Measurements from ENCODE around the gene HNRNPA3. TPM values are rescaled to one million over a fixed set of nuclear protein-coding genes. Genes with fewer than 3 reads are reported as not detected.
A peak's percentile ranks its signal among the peaks of the same experiment; 100 is the strongest.

The HNRNPA3 gene
- total and polyA plus RNA-seq, 2 of the 13 experiments (the other 11 are each of a cell fraction or from before 2014, with no cell fraction given), result 73.3 to 97.7 TPM

DNA sequence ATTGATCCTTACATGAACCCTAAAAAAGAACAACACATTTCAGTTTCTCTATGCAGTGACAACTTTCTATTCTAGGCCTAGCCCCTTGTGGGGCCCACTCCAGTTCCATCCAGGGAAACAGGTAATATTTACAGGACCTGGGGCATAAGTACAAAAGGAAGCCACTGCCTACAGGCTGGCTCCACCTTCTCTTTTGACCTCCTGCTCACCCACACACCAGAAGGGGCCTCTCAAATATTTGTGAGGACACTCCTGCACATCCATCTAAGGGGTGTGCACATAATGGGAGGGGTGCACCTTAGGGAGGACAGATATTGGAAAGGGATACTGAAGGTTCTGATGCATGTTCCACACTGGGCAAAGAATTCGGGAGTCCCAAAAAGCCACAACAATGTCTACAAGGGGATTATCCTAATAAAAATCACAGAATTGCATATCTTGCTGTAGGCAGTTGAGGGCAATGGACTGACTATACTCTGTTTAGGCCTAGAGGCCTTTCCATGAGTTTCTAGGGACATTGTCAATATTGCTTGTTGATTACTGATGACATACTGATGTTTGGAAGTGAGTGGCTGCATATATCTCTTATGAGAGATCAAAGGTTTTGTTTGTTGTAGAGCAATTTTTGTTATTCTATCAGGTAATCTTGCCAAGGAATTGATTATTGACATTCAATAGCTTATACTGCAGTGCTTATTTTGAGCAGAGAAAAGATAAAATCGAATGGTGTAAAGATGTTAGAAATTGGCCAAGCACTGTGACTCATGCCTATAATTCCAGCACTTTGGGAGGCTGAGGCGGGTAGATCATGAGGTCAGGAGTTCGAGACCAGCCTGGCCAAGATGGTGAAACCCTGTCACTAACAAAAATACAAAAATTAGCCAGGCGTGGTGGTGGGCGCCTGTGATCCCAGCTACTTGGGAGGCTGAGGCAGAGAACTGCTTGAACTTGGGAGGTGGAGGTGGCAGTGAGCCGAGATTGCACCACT lies 23.8 kb upstream of the HNRNPA3 start (continued):
- TF ChIP-seq NCOR1 (IDR thresholded peaks at IDR 0.05; ENCODE audit: borderline replicate concordance, low read length) (0 out of 2 replicates have a peak, but pooled peaks have one; percentile 15), PPARG (CRISPR knock-in tag; conservative IDR thresholded peaks at IDR 0.05) (peak; percentile 80), EEA1 (CRISPR knock-in tag; IDR thresholded peaks at IDR 0.05; ENCODE audit: borderline replicate concordance) (no peak), ZNF879 (CRISPR knock-in tag; IDR thresholded peaks at IDR 0.05) (no peak), RELA (CRISPR knock-in tag; IDR thresholded peaks at IDR 0.05) (no peak), NCOA1 (CRISPR knock-in tag; IDR thresholded peaks at IDR 0.05) (0 out of 2 replicates have a peak, but pooled peaks have one; percentile 18), PAWR (CRISPR knock-in tag; IDR thresholded peaks at IDR 0.05; ENCODE audit: borderline replicate concordance) (no peak), NFE2 (CRISPR knock-in tag; IDR thresholded peaks at IDR 0.05) (no peak), TAF15 (IDR thresholded peaks at IDR 0.05; ENCODE audit: low read depth, low read length, poor library complexity, severe bottlenecking) (no peak), ZMAT3 (CRISPR knock-in tag; conservative IDR thresholded peaks at IDR 0.05) (peak; percentile 75), SAP130 (CRISPR knock-in tag; IDR thresholded peaks at IDR 0.05; ENCODE audit: low read depth) (peak; percentile 87), PHF21A (CRISPR knock-in tag; IDR thresholded peaks at IDR 0.05) (peak; percentile 94), GABPB1 (CRISPR knock-in tag; IDR thresholded peaks at IDR 0.05) (no peak; the same call in none of the 2 replicates), ZC3H4 (CRISPR knock-in tag; IDR thresholded peaks at IDR 0.05; ENCODE audit: borderline replicate concordance) (peak; percentile 65; the same call in 1 of the 2 replicates), NAIF1 (CRISPR knock-in tag; IDR thresholded peaks at IDR 0.05; ENCODE audit: borderline replicate concordance) (peak; percentile 46; the same call in 1 of the 2 replicates), ZNF878 (CRISPR knock-in tag; IDR thresholded peaks at IDR 0.05) (peak; percentile 85), KLF11 (CRISPR knock-in tag; IDR thresholded peaks at IDR 0.05) (peak; percentile 11; the same call in 1 of the 2 replicates), NR2C2 (CRISPR knock-in tag; IDR thresholded peaks at IDR 0.05; ENCODE audit: borderline replicate concordance) (peak; percentile 58)
- TF ChIP-seq, protein P1, sequence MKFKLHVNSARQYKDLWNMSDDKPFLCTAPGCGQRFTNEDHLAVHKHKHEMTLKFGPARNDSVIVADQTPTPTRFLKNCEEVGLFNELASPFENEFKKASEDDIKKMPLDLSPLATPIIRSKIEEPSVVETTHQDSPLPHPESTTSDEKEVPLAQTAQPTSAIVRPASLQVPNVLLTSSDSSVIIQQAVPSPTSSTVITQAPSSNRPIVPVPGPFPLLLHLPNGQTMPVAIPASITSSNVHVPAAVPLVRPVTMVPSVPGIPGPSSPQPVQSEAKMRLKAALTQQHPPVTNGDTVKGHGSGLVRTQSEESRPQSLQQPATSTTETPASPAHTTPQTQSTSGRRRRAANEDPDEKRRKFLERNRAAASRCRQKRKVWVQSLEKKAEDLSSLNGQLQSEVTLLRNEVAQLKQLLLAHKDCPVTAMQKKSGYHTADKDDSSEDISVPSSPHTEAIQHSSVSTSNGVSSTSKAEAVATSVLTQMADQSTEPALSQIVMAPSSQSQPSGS (CRISPR knock-in tag; IDR thresholded peaks at IDR 0.05), result peak; percentile 50; the same call in 1 of the 2 replicates
- TF ChIP-seq, protein P2, sequence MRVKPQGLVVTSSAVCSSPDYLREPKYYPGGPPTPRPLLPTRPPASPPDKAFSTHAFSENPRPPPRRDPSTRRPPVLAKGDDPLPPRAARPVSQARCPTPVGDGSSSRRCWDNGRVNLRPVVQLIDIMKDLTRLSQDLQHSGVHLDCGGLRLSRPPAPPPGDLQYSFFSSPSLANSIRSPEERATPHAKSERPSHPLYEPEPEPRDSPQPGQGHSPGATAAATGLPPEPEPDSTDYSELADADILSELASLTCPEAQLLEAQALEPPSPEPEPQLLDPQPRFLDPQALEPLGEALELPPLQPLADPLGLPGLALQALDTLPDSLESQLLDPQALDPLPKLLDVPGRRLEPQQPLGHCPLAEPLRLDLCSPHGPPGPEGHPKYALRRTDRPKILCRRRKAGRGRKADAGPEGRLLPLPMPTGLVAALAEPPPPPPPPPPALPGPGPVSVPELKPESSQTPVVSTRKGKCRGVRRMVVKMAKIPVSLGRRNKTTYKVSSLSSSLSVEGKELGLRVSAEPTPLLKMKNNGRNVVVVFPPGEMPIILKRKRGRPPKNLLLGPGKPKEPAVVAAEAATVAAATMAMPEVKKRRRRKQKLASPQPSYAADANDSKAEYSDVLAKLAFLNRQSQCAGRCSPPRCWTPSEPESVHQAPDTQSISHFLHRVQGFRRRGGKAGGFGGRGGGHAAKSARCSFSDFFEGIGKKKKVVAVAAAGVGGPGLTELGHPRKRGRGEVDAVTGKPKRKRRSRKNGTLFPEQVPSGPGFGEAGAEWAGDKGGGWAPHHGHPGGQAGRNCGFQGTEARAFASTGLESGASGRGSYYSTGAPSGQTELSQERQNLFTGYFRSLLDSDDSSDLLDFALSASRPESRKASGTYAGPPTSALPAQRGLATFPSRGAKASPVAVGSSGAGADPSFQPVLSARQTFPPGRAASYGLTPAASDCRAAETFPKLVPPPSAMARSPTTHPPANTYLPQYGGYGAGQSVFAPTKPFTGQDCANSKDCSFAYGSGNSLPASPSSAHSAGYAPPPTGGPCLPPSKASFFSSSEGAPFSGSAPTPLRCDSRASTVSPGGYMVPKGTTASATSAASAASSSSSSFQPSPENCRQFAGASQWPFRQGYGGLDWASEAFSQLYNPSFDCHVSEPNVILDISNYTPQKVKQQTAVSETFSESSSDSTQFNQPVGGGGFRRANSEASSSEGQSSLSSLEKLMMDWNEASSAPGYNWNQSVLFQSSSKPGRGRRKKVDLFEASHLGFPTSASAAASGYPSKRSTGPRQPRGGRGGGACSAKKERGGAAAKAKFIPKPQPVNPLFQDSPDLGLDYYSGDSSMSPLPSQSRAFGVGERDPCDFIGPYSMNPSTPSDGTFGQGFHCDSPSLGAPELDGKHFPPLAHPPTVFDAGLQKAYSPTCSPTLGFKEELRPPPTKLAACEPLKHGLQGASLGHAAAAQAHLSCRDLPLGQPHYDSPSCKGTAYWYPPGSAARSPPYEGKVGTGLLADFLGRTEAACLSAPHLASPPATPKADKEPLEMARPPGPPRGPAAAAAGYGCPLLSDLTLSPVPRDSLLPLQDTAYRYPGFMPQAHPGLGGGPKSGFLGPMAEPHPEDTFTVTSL (CRISPR knock-in tag; IDR thresholded peaks at IDR 0.05; ENCODE audit: borderline replicate concordance), result peak; percentile 81; the same call in 1 of the 2 replicates
- TF ChIP-seq, protein P3, sequence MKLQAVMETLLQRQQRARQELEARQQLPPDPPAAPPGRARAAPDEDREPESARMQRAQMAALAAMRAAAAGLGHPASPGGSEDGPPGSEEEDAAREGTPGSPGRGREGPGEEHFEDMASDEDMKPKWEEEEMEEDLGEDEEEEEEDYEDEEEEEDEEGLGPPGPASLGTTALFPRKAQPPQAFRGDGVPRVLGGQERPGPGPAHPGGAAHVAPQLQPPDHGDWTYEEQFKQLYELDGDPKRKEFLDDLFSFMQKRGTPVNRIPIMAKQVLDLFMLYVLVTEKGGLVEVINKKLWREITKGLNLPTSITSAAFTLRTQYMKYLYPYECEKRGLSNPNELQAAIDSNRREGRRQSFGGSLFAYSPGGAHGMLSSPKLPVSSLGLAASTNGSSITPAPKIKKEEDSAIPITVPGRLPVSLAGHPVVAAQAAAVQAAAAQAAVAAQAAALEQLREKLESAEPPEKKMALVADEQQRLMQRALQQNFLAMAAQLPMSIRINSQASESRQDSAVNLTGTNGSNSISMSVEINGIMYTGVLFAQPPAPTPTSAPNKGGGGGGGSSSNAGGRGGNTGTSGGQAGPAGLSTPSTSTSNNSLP (IDR thresholded peaks at IDR 0.05; ENCODE audit: low read depth, low read length), result peak; percentile 87

Data from HepG2 (cell line).